ENCODE results near the gene APRT. TPM values are rescaled to one million over a fixed set of nuclear protein-coding genes. Genes with fewer than 3 reads are reported as not detected.

APRT gene
- total and polyA plus RNA-seq, 10 of the 15 experiments (the other 5 are each of a cell fraction or from before 2014, with no cell fraction given), result 30.6 to 495 (median 166) TPM

DNA sequence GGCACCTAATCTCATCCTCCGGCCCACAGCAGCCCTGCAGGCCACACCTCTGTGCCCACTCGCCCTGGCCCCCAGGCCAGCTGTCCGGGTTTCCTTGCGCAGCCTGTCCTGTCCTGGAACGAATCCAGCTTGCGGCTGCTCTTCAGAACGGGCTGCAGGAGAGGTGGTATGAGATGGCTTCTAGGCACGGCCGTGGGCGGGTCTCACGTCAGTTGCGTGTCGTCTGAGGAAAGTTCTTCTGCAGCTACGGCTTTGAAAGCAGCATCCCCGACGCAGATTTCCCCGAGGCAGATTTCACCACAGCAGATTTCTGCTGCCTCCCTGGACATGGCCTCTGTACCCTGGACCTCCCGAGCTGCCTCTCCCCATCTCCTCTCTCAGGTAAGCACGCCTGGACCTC lies 26.8 kb upstream of the APRT start:
- intact Hi-C loops (cut with micrococcal nuclease; ENCODE audit: unreplicated experiment) (no loop called here), in situ Hi-C loops (cut with MboI) (no loop called here)
- Histone ChIP-seq H3K9me3 (replicated peaks; ENCODE audit: control insufficient read depth, insufficient read depth, low read length) (no peaks in the 10 kb centered on the region), H3K9ac (ENCODE audit: control insufficient read depth, insufficient read depth, low read length) (no peak overlapping the region), H3K27ac (ENCODE audit: control insufficient read depth, insufficient read depth) (no peak overlapping the region), H3K4me3 (no peak overlapping the region), H3K27me3 (replicated peaks in 1 of 2; ENCODE audit: control insufficient read depth in 2 of 2, insufficient read depth in 2 of 2, low read length in 1 of 2) (no peaks in the 10 kb centered on the region), H3K79me2 (ENCODE audit: control insufficient read depth, insufficient read depth, low read length) (no peaks in the 10 kb centered on the region), H3K36me3 (ENCODE audit: control insufficient read depth in 2 of 2, insufficient read depth in 2 of 2, low read length in 1 of 2) (no peaks in the 10 kb centered on the region; a peak in 1 of 4 replicates), H3K4me1 (ENCODE audit: control insufficient read depth, insufficient read depth, low read length) (no peaks in the 10 kb centered on the region), H4K20me1 (ENCODE audit: control insufficient read depth, insufficient read depth) (no peaks in the 10 kb centered on the region), H3K4me2 (ENCODE audit: control insufficient read depth, insufficient read depth) (no peak overlapping the region), H2AFZ (ENCODE audit: control insufficient read depth, low read depth, low read length) (no peak overlapping the region)
- WGBS (ENCODE audit: insufficient coverage, insufficient replicate concordance, low lambda C conversion rate, missing lambda C conversion rate), result 87% methylated on average over 19 of the region's 19 CpGs
- no peak for FAIRE-seq
- BruUV-seq (replicated peaks), result no TSS peak
- ChIA-PET POLR2A (no interaction called here), RAD21 (ENCODE audit: unreplicated experiment) (no interaction called here), CTCF (no interaction called here), SMC1A (ENCODE audit: uncharacterized antibody, unreplicated experiment) (no interaction called here)
- DNase-seq (ENCODE audit: low read depth, low spot score), result no peak
- no peak for ATAC-seq
- TF ChIP-seq, protein P1, sequence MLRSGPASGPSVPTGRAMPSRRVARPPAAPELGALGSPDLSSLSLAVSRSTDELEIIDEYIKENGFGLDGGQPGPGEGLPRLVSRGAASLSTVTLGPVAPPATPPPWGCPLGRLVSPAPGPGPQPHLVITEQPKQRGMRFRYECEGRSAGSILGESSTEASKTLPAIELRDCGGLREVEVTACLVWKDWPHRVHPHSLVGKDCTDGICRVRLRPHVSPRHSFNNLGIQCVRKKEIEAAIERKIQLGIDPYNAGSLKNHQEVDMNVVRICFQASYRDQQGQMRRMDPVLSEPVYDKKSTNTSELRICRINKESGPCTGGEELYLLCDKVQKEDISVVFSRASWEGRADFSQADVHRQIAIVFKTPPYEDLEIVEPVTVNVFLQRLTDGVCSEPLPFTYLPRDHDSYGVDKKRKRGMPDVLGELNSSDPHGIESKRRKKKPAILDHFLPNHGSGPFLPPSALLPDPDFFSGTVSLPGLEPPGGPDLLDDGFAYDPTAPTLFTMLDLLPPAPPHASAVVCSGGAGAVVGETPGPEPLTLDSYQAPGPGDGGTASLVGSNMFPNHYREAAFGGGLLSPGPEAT (IDR thresholded peaks at IDR 0.05; ENCODE audit: low read depth), result no peak
- TF ChIP-seq, protein P2, sequence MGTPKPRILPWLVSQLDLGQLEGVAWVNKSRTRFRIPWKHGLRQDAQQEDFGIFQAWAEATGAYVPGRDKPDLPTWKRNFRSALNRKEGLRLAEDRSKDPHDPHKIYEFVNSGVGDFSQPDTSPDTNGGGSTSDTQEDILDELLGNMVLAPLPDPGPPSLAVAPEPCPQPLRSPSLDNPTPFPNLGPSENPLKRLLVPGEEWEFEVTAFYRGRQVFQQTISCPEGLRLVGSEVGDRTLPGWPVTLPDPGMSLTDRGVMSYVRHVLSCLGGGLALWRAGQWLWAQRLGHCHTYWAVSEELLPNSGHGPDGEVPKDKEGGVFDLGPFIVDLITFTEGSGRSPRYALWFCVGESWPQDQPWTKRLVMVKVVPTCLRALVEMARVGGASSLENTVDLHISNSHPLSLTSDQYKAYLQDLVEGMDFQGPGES (IDR thresholded peaks at IDR 0.05), result no peak
- TF ChIP-seq PAX5 (IDR thresholded peaks at IDR 0.05; ENCODE audit: borderline replicate concordance, low read depth, low read length) (no peak), TARDBP (IDR thresholded peaks at IDR 0.05; ENCODE audit: borderline replicate concordance) (no peak), ZNF24 (IDR thresholded peaks at IDR 0.05) (no peak), ZBED1 (IDR thresholded peaks at IDR 0.05; ENCODE audit: borderline replicate concordance) (no peak), ASH2L (IDR thresholded peaks at IDR 0.05; ENCODE audit: borderline replicate concordance, low read depth) (no peak), KLF5 (IDR thresholded peaks at IDR 0.05; ENCODE audit: partially characterized antibody) (no peak), RFX5 (IDR thresholded peaks at IDR 0.05; ENCODE audit: low read depth, low read length) (no peak), SIX5 (IDR thresholded peaks at IDR 0.05; ENCODE audit: low read depth, low read length, severe bottlenecking) (no peak), EP300 (IDR thresholded peaks at IDR 0.05; ENCODE audit: borderline replicate concordance in 1 of 2, control insufficient read depth in 1 of 2, low read depth in 2 of 2, low read length in 2 of 2) (no peak), SIN3A (IDR thresholded peaks at IDR 0.05; ENCODE audit: low read depth, low read length) (no peak), CREM (IDR thresholded peaks at IDR 0.05; ENCODE audit: low read depth) (no peak), RAD51 (IDR thresholded peaks at IDR 0.05) (no peak)
- TF ChIP-seq, protein P3, sequence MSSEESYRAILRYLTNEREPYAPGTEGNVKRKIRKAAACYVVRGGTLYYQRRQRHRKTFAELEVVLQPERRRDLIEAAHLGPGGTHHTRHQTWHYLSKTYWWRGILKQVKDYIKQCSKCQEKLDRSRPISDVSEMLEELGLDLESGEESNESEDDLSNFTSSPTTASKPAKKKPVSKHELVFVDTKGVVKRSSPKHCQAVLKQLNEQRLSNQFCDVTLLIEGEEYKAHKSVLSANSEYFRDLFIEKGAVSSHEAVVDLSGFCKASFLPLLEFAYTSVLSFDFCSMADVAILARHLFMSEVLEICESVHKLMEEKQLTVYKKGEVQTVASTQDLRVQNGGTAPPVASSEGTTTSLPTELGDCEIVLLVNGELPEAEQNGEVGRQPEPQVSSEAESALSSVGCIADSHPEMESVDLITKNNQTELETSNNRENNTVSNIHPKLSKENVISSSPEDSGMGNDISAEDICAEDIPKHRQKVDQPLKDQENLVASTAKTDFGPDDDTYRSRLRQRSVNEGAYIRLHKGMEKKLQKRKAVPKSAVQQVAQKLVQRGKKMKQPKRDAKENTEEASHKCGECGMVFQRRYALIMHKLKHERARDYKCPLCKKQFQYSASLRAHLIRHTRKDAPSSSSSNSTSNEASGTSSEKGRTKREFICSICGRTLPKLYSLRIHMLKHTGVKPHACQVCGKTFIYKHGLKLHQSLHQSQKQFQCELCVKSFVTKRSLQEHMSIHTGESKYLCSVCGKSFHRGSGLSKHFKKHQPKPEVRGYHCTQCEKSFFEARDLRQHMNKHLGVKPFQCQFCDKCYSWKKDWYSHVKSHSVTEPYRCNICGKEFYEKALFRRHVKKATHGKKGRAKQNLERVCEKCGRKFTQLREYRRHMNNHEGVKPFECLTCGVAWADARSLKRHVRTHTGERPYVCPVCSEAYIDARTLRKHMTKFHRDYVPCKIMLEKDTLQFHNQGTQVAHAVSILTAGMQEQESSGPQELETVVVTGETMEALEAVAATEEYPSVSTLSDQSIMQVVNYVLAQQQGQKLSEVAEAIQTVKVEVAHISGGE (CRISPR knock-in tag; IDR thresholded peaks at IDR 0.05), result no peak
- TF ChIP-seq, protein P4, sequence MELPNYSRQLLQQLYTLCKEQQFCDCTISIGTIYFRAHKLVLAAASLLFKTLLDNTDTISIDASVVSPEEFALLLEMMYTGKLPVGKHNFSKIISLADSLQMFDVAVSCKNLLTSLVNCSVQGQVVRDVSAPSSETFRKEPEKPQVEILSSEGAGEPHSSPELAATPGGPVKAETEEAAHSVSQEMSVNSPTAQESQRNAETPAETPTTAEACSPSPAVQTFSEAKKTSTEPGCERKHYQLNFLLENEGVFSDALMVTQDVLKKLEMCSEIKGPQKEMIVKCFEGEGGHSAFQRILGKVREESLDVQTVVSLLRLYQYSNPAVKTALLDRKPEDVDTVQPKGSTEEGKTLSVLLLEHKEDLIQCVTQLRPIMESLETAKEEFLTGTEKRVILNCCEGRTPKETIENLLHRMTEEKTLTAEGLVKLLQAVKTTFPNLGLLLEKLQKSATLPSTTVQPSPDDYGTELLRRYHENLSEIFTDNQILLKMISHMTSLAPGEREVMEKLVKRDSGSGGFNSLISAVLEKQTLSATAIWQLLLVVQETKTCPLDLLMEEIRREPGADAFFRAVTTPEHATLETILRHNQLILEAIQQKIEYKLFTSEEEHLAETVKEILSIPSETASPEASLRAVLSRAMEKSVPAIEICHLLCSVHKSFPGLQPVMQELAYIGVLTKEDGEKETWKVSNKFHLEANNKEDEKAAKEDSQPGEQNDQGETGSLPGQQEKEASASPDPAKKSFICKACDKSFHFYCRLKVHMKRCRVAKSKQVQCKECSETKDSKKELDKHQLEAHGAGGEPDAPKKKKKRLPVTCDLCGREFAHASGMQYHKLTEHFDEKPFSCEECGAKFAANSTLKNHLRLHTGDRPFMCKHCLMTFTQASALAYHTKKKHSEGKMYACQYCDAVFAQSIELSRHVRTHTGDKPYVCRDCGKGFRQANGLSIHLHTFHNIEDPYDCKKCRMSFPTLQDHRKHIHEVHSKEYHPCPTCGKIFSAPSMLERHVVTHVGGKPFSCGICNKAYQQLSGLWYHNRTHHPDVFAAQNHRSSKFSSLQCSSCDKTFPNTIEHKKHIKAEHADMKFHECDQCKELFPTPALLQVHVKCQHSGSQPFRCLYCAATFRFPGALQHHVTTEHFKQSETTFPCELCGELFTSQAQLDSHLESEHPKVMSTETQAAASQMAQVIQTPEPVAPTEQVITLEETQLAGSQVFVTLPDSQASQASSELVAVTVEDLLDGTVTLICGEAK (IDR thresholded peaks at IDR 0.05; ENCODE audit: borderline replicate concordance), result no peak

Measured in GM12878 (cell line).